NT2/D1 (cell line): ENCODE results near the gene ARFGAP3.

Source experiments
- SUZ12 ChIP-seq: IDR thresholded peaks from 2 replicates; pipeline ENCODE4 v1.6.1; 2011; ENCODE audit not compliant: insufficient read length, insufficient read depth; ENCODE audit errors: extremely low read depth
- YY1 ChIP-seq: IDR thresholded peaks from 2 replicates; pipeline ENCODE4 v1.6.1; 2011; ENCODE audit not compliant: insufficient read length, insufficient read depth
- ZNF274 ChIP-seq: IDR thresholded peaks from 2 replicates; pipeline ENCODE4 v1.6.1; 2011; ENCODE audit warnings: mild to moderate bottlenecking, low read depth, low read length

DNA sequence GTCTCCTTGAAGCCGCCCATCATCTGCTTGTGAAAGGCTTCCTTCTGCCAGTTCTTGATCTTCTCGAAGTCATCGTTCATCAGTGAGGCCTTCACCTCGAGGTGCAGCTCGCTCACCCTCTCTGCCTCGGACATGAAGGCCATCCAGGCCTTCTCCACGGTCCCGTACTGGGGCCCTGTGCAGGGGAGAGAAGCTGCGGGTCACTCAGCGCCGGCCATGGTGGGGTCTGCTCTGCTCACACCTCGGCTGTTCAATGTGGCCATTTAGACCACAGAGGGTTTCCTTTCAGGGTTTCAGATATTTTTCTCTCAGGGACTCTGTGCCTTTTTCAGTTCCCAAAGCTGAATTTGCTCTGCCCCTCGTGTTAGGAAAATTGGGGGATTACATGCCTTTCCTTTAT lies 33.9 kb upstream of the ARFGAP3 start:
- no peak for TF ChIP-seq YY1
- no peak for TF ChIP-seq ZNF274
- TF ChIP-seq SUZ12: no peak
